H1 (cell line): ENCODE data around the gene ARMC3. TPM values are rescaled to one million over a fixed set of nuclear protein-coding genes. Genes with fewer than 3 reads are reported as not detected.

ENCODE experiments used
- CTCF ChIA-PET: fragments of 300-600 bp; sonication (Branson Sonifier 250); formaldehyde crosslinking; loops from one replicate; lab custom pipeline; 2021; ENCODE audit not compliant: partially characterized antibody; lab: Charles Lee
- POLR2A ChIA-PET: fragments of 300-600 bp; sonication (Branson Sonifier 250); formaldehyde crosslinking; loops from one replicate; lab custom pipeline; 2021; ENCODE audit warnings: inconsistent platforms; ENCODE audit not compliant: partially characterized antibody; lab: Charles Lee
- DNase-seq, 2 experiments: peaks; one replicate each; pipeline versions ENCODE4 v3.0.0 to v3.0.0-alpha.2; 2010 to 2022; ENCODE audit warnings: low spot score in 2 of 2, low read depth in 1 of 2, mixed read lengths in 1 of 2
- FAIRE-seq: peaks from 2 replicates; lab custom pipeline; 2011; peaks lifted over from hg19 to GRCh38; lab: Jason Lieb, UNC
- H2AFZ ChIP-seq: 2 replicates; pipeline ENCODE4 v1.8.1; 2012; ENCODE audit warnings: low read length, inconsistent platforms
- H2AK5ac ChIP-seq: 2 replicates; pipeline ENCODE4 v1.6.1; 2013; ENCODE audit warnings: low read depth, low read length
- H2BK120ac ChIP-seq: replicated peaks from 2 replicates; pipeline ENCODE3; 2013; ENCODE audit warnings: low read depth, low read length, inconsistent platforms
- H2BK12ac ChIP-seq: 2 replicates; pipeline ENCODE4 v1.6.1; 2013; ENCODE audit warnings: low read depth, low read length
- H2BK15ac ChIP-seq: 2 replicates; pipeline ENCODE4 v1.6.1; 2013; ENCODE audit warnings: low read length
- H2BK20ac ChIP-seq: 2 replicates; pipeline ENCODE4 v1.6.1; 2013; ENCODE audit warnings: low read length
- H2BK5ac ChIP-seq: 2 replicates; pipeline ENCODE4 v1.6.1; 2013; ENCODE audit warnings: low read depth, low read length
- H3K14ac ChIP-seq: 2 replicates; pipeline ENCODE4 v1.6.1; 2013; ENCODE audit warnings: inconsistent platforms; ENCODE audit not compliant: insufficient read length
- H3K18ac ChIP-seq: 2 replicates; pipeline ENCODE4 v1.6.1; 2013; ENCODE audit warnings: low read length; ENCODE audit errors: extremely low read depth
- H3K23ac ChIP-seq: 2 replicates; pipeline ENCODE4 v1.6.1; 2013; ENCODE audit warnings: inconsistent platforms; ENCODE audit not compliant: insufficient read length
- H3K23me2 ChIP-seq: 2 replicates; pipeline ENCODE4 v1.6.1; 2013; ENCODE audit warnings: low read depth, low read length
- H3K27ac ChIP-seq: 2 replicates; pipeline ENCODE4 v1.6.1; 2011; ENCODE audit warnings: low read depth, low read length, inconsistent platforms
- H3K27me3 ChIP-seq, 4 experiments: replicated peaks in 1 of 4; 1 replicate in 1 of 4; 2 replicates in 3 of 4; pipeline versions ENCODE4 v1.6.1 to v1.8.1; 2011 to 2013; ENCODE audit warnings: low read length in 3 of 4, mild to moderate bottlenecking in 3 of 4, inconsistent platforms in 2 of 4, mixed read lengths in 2 of 4, moderate library complexity in 1 of 4; ENCODE audit not compliant: control insufficient read depth in 3 of 4, insufficient read depth in 3 of 4; ENCODE audit errors: extremely low read depth in 1 of 4
- H3K36me3 ChIP-seq, 4 experiments: 2 replicates each; pipeline versions ENCODE4 v1.6.1 to v1.8.1; 2011 to 2013; ENCODE audit warnings: mild to moderate bottlenecking in 4 of 4, low read length in 3 of 4, moderate library complexity in 2 of 4, control low read depth in 1 of 4, inconsistent platforms in 1 of 4; ENCODE audit not compliant: insufficient read depth in 4 of 4, control insufficient read depth in 2 of 4
- H3K4ac ChIP-seq: replicated peaks from 2 replicates; pipeline ENCODE3; 2013; ENCODE audit warnings: low read length, low read depth, mixed read lengths, inconsistent platforms; ENCODE audit not compliant: insufficient read length
- H3K4me1 ChIP-seq, 4 experiments: replicated peaks in 1 of 4; 1 replicate in 1 of 4; 2 replicates in 3 of 4; pipeline versions ENCODE4 v1.6.1 to v1.8.1; 2011 to 2013; ENCODE audit warnings: low read length in 3 of 4, inconsistent platforms in 2 of 4, mixed read lengths in 1 of 4; ENCODE audit not compliant: insufficient read depth in 4 of 4, control insufficient read depth in 3 of 4
- H3K4me2 ChIP-seq, 2 experiments: 2 replicates each; pipeline versions ENCODE4 v1.6.1 to v1.8.1; 2011 to 2013; ENCODE audit warnings: low read depth in 2 of 2, low read length in 2 of 2, control low read depth in 1 of 2, inconsistent platforms in 1 of 2, mild to moderate bottlenecking in 1 of 2; ENCODE audit not compliant: insufficient read depth in 1 of 2
- H3K4me3 ChIP-seq, 4 experiments: fragments of 200-600, 300-600 bp in 1 of 4; sonication (generic), shearing (Covaris generic), sonication (Bioruptor Twin) in 1 of 4; 2 replicates each; pipeline versions ENCODE4 v1.5.1 to v1.8.1; 2011 to 2016; ENCODE audit warnings: low read length in 4 of 4, low read depth in 3 of 4, control low read depth in 2 of 4, inconsistent platforms in 2 of 4, mild to moderate bottlenecking in 2 of 4, mixed read lengths in 1 of 4, moderate library complexity in 1 of 4; ENCODE audit not compliant: insufficient read depth in 2 of 4; ENCODE audit errors: extremely low read depth in 1 of 4
- H3K56ac ChIP-seq: replicated peaks from 2 replicates; pipeline ENCODE3; 2013; ENCODE audit warnings: low read depth, mild to moderate bottlenecking, mixed read lengths, low read length, inconsistent platforms; ENCODE audit not compliant: insufficient read length
- H3K79me1 ChIP-seq: 2 replicates; pipeline ENCODE4 v1.6.1; 2013; ENCODE audit warnings: low read depth, low read length, control low read depth
- H3K79me2 ChIP-seq, 2 experiments: 2 replicates each; pipeline versions ENCODE4 v1.6.1 to v1.8.1; 2012 to 2013; ENCODE audit warnings: low read length in 2 of 2, mild to moderate bottlenecking in 2 of 2, inconsistent platforms in 1 of 2; ENCODE audit not compliant: insufficient read depth in 2 of 2, control insufficient read depth in 1 of 2
- H3K9ac ChIP-seq, 4 experiments: replicated peaks in 1 of 4; 1 replicate in 1 of 4; 2 replicates in 3 of 4; pipeline versions ENCODE4 v1.6.1 to v1.8.1; 2011 to 2013; ENCODE audit warnings: low read depth in 3 of 4, low read length in 3 of 4, control low read depth in 2 of 4, mild to moderate bottlenecking in 2 of 4, moderate library complexity in 2 of 4, inconsistent platforms in 1 of 4; ENCODE audit errors: extremely low read depth in 1 of 4
- H3K9me3 ChIP-seq, 2 experiments: 2 replicates each; pipeline versions ENCODE4 v1.6.1 to v1.8.1; 2012 to 2013; ENCODE audit warnings: mild to moderate bottlenecking in 2 of 2, moderate library complexity in 2 of 2, control low read depth in 1 of 2, inconsistent platforms in 1 of 2, low read depth in 1 of 2, low read length in 1 of 2, mixed read lengths in 1 of 2; ENCODE audit not compliant: insufficient read depth in 2 of 2
- H4K20me1 ChIP-seq, 2 experiments: replicated peaks in 1 of 2; 2 replicates each; pipeline versions ENCODE3 to v1.8.1; 2011 to 2013; ENCODE audit warnings: inconsistent platforms in 2 of 2, low read length in 2 of 2, mild to moderate bottlenecking in 1 of 2; ENCODE audit not compliant: insufficient read depth in 2 of 2, control insufficient read depth in 1 of 2
- H4K5ac ChIP-seq: 2 replicates; pipeline ENCODE4 v1.6.1; 2013; ENCODE audit warnings: low read length, low read depth, mixed read lengths, inconsistent platforms; ENCODE audit not compliant: insufficient read length
- H4K8ac ChIP-seq: 2 replicates; pipeline ENCODE4 v1.8.0; 2013; ENCODE audit warnings: mild to moderate bottlenecking, moderate library complexity, low read length, inconsistent platforms; ENCODE audit not compliant: insufficient read depth; ENCODE audit errors: extremely low read depth
- H4K91ac ChIP-seq: replicated peaks from 2 replicates; pipeline ENCODE3; 2013; ENCODE audit warnings: low read length, mixed read lengths, inconsistent platforms; ENCODE audit not compliant: insufficient read length
- FOSL1 ChIP-seq: IDR thresholded peaks from 2 replicates; pipeline ENCODE4 v1.6.1; 2011; ENCODE audit warnings: mild to moderate bottlenecking, low read depth, low read length, moderate library complexity; ENCODE audit not compliant: insufficient read depth
- KDM1A ChIP-seq: fragments of 200-600, 300-600 bp; sonication (generic); IDR thresholded peaks from 2 replicates; pipeline ENCODE4 v1.7.1; 2016; ENCODE audit warnings: mild to moderate bottlenecking, low read length, borderline replicate concordance
- SIX5 ChIP-seq: IDR thresholded peaks from 2 replicates; pipeline ENCODE4 v1.6.1; 2011; ENCODE audit warnings: mild to moderate bottlenecking, low read depth, low read length
- SP1 ChIP-seq: IDR thresholded peaks from 2 replicates; pipeline ENCODE4 v1.6.1; 2011; ENCODE audit warnings: low read depth, low read length
- WGBS, 2 experiments: shearing (Covaris generic) in 1 of 2; methylation state at CpG; one replicate each; pipeline versions ENCODE4 v1.1.6 to v1.1.7; 2013 to 2015; ENCODE audit warnings: low lambda C conversion rate in 2 of 2, mixed read lengths in 2 of 2, inconsistent platforms in 1 of 2, low coverage in 1 of 2, missing lambda C conversion rate in 1 of 2; ENCODE audit not compliant: insufficient replicate concordance in 2 of 2, insufficient coverage in 1 of 2, insufficient read length in 1 of 2; ENCODE audit errors: extremely low coverage in 1 of 2, missing lambda C conversion rate in 1 of 2; 5-methylcytosine and 5-hydroxymethylcytosine counted together
- polyA plus RNA-seq, 7 experiments: library from polyadenylated mRNA; depleted of rRNA in 3 of 7; stranded (reverse) in 5 of 7; unstranded in 2 of 7; fragments of >200 nt in 5 of 7; fragments of 200-250 nt in 2 of 7; gene quantifications; 1 replicate in 5 of 7; 2 replicates in 1 of 7; 4 replicates in 1 of 7; pipeline versions ENCODE4 v1.2.1 to v1.2.3, GENCODE V29; 2011 to 2013; ENCODE audit warnings: missing spikeins in 2 of 7, mixed read lengths in 2 of 7
- total RNA-seq: library from RNA; stranded (reverse); fragmentation: NEBNext Ultra II Directional; extraction: Animal tissue kit (Norgen Biotek cat#: 25700); gene quantifications from 2 replicates; pipeline ENCODE4 v1.2.1, GENCODE V29; 2021

ARMC3 gene
- total and polyA plus RNA-seq, 2 of the 8 experiments (the other 6 are each of a cell fraction or from before 2014, with no cell fraction given): 0.15 TPM

DNA sequence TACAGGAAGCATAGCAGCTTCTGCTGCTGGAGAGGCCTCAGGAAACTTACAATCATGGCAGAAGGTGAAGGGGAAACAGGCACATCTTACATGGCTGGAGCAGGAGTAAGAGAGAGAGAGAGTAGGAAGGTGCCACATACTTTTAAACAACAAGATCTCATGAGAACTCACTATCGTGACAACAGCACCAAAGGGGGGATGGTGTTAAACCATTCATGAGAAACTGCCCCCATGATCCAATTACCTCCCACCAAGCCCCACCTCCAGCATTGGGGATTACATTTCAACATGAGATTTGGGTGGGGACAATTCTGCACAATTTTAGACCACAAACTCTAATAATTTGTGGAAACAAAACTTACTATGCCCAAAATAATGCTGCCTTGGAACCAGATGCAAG, 16.8 kb upstream of the ARMC3 start:
- CTCF ChIA-PET: no interaction called here

More for the DNA sequence above, 16.8 kb upstream of the ARMC3 start:
- Histone ChIP-seq H3K79me1 (no peaks in the 10 kb centered on the region), H4K91ac (no peak overlapping the region), H2AK5ac (no peak overlapping the region), H3K23me2 (no peaks in the 10 kb centered on the region), H3K9me3 (peaks cover 19 to 25% of the 10 kb centered on the region in 2 experiments), H4K5ac (no peak overlapping the region), H3K4me2 (no peak overlapping the region), H2BK15ac (no peak overlapping the region), H2BK5ac (no peak overlapping the region), H4K8ac (no peak overlapping the region), H2BK120ac (no peak overlapping the region), H3K27me3 (no peaks in the 10 kb centered on the region), H3K4ac (no peak overlapping the region), H3K14ac (no peak overlapping the region), H3K27ac (no peak overlapping the region), H2BK20ac (no peak overlapping the region), H2AFZ (no peak overlapping the region), H3K56ac (no peak overlapping the region), H3K18ac (no peak overlapping the region), H3K23ac (no peak overlapping the region), H3K36me3 (no peaks in the 10 kb centered on the region), H3K9ac (no peak overlapping the region), H3K79me2 (no peaks in the 10 kb centered on the region), H3K4me3 (no peak overlapping the region), H4K20me1 (no peaks in the 10 kb centered on the region), H2BK12ac (no peak overlapping the region), H3K4me1 (no peaks in the 10 kb centered on the region)
- DNase-seq: no peak
- POLR2A ChIA-PET: no interaction called here
- 94% methylated on average over 1 of the region's 1 CpG; no CpG with 5 or more reads in 1 of the 2 experiments for WGBS, 2 experiments
- TF ChIP-seq KDM1A: no peak
- no peak for TF ChIP-seq SP1
- no peak for TF ChIP-seq SIX5
- TF ChIP-seq FOSL1: no peak
- FAIRE-seq: no peak
